GM23338 (cell line): ENCODE measurements around the gene HRK. TPM values are rescaled to one million over a fixed set of nuclear protein-coding genes. Genes with fewer than 3 reads are reported as not detected.

ENCODE experiments used
- CREB1 ChIP-seq: fragments of 250-450 bp; sonication (Bioruptor Pico); IDR thresholded peaks from 2 replicates; pipeline ENCODE4 v1.5.0; 2020; ENCODE audit warnings: low read depth, mild to moderate bottlenecking, moderate library complexity
- EZH2 ChIP-seq: fragments of 200-600 bp; sonication (generic); IDR thresholded peaks from one replicate; pipeline ENCODE4 v1.8.0; 2017; ENCODE audit warnings: antibody characterized with exemption, mild to moderate bottlenecking, low read depth; ENCODE audit not compliant: unreplicated experiment
- EZH2phosphoT487 ChIP-seq: fragments of 200-600 bp; sonication (generic); IDR thresholded peaks from one replicate; pipeline ENCODE4 v1.8.1; 2018; ENCODE audit warnings: antibody characterized with exemption; ENCODE audit not compliant: unreplicated experiment
- STAT1 ChIP-seq: IDR thresholded peaks from one replicate; pipeline ENCODE4 v1.6.1; 2016; ENCODE audit warnings: antibody characterized with exemption; ENCODE audit not compliant: unreplicated experiment
- polyA plus RNA-seq: library from polyadenylated mRNA; unstranded; fragments of >200 nt; fragmentation: Nextera tagmentation; extraction: Ambion mirVana; gene quantifications from 2 replicates; pipeline ENCODE4 v1.2.1, GENCODE V29; 2016
- total RNA-seq: library from RNA; depleted of rRNA; stranded (reverse); fragments of >200 nt; shearing (Covaris generic); gene quantifications from 2 replicates; pipeline ENCODE4 v1.2.3, GENCODE V29; 2014
- TF ChIP-seq, protein P1 (sequence below): fragments of 250-450 bp; sonication (Bioruptor Pico); IDR thresholded peaks from 2 replicates; pipeline ENCODE4 v1.5.0; 2020; ENCODE audit warnings: mild to moderate bottlenecking, moderate library complexity
- TF ChIP-seq, protein P2 (sequence below), 2 experiments: fragments of 200-600 bp in 1 of 2; sonication (generic) in 1 of 2; conservative IDR thresholded peaks; 2 replicates each; pipeline versions ENCODE4 v1.5.1 to v1.6.1; 2016 to 2017; ENCODE audit warnings: antibody characterized with exemption in 2 of 2, low read depth in 2 of 2, mild to moderate bottlenecking in 2 of 2, moderate library complexity in 1 of 2

The HRK gene
- total and polyA plus RNA-seq, 2 experiments from 2014 or later = 1.7 to 1.9 TPM

DNA sequence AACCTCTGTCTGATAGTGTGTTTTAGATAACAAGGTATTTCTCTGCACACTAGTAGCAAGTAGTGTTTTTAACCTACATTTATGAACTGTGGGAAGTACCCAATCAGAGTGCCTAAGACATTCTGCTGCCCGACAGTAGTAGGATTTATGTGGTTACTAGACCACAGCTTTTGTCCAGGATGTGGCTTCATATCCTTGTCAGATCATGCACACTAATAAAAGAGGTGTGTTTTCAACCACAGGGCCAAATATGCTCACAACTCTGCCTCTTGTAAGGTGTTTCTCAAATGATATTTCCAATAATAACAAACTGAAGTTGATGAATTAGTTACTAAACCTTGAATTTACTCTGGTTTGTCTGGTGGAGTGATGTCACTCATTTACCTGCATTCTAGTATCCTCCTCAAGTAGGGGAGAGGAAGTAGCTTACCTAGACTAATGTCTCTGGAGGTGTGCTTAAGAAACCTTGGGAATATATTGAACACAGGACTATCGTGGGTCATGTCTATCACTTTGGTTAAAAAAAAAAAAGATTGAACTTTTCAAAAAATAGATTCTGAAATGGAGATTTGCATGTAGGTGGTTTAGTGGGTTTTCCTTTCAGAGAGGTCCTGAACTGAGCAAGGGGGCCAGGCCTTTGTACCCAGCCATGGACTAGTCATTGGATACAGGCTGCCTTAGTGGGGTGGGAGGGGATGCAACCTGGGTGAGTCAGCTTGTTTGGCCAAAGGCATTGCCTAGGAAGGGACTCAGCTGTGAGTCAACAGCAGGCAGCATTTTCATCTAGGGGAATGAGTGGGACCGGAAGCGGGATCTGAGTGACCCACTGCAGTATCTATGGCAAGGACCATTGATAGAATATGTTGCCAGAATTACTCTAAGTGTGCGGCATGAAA lies 43.6 kb upstream of the HRK start (continued):
- TF ChIP-seq, protein P1, sequence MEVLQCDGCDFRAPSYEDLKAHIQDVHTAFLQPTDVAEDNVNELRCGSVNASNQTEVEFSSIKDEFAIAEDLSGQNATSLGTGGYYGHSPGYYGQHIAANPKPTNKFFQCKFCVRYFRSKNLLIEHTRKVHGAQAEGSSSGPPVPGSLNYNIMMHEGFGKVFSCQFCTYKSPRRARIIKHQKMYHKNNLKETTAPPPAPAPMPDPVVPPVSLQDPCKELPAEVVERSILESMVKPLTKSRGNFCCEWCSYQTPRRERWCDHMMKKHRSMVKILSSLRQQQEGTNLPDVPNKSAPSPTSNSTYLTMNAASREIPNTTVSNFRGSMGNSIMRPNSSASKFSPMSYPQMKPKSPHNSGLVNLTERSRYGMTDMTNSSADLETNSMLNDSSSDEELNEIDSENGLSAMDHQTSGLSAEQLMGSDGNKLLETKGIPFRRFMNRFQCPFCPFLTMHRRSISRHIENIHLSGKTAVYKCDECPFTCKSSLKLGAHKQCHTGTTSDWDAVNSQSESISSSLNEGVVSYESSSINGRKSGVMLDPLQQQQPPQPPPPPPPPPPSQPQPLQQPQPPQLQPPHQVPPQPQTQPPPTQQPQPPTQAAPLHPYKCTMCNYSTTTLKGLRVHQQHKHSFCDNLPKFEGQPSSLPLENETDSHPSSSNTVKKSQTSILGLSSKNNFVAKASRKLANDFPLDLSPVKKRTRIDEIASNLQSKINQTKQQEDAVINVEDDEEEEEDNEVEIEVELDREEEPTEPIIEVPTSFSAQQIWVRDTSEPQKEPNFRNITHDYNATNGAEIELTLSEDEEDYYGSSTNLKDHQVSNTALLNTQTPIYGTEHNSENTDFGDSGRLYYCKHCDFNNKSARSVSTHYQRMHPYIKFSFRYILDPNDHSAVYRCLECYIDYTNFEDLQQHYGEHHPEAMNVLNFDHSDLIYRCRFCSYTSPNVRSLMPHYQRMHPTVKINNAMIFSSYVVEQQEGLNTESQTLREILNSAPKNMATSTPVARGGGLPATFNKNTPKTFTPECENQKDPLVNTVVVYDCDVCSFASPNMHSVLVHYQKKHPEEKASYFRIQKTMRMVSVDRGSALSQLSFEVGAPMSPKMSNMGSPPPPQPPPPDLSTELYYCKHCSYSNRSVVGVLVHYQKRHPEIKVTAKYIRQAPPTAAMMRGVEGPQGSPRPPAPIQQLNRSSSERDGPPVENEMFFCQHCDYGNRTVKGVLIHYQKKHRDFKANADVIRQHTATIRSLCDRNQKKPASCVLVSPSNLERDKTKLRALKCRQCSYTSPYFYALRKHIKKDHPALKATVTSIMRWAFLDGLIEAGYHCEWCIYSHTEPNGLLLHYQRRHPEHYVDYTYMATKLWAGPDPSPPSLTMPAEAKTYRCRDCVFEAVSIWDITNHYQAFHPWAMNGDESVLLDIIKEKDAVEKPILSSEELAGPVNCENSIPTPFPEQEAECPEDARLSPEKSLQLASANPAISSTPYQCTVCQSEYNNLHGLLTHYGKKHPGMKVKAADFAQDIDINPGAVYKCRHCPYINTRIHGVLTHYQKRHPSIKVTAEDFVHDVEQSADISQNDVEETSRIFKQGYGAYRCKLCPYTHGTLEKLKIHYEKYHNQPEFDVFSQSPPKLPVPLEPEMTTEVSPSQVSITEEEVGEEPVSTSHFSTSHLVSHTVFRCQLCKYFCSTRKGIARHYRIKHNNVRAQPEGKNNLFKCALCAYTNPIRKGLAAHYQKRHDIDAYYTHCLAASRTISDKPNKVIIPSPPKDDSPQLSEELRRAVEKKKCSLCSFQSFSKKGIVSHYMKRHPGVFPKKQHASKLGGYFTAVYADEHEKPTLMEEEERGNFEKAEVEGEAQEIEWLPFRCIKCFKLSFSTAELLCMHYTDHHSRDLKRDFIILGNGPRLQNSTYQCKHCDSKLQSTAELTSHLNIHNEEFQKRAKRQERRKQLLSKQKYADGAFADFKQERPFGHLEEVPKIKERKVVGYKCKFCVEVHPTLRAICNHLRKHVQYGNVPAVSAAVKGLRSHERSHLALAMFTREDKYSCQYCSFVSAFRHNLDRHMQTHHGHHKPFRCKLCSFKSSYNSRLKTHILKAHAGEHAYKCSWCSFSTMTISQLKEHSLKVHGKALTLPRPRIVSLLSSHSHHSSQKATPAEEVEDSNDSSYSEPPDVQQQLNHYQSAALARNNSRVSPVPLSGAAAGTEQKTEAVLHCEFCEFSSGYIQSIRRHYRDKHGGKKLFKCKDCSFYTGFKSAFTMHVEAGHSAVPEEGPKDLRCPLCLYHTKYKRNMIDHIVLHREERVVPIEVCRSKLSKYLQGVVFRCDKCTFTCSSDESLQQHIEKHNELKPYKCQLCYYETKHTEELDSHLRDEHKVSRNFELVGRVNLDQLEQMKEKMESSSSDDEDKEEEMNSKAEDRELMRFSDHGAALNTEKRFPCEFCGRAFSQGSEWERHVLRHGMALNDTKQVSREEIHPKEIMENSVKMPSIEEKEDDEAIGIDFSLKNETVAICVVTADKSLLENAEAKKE (CRISPR knock-in tag) = no peak
- no peak for TF ChIP-seq EZH2phosphoT487
- TF ChIP-seq, protein P2, sequence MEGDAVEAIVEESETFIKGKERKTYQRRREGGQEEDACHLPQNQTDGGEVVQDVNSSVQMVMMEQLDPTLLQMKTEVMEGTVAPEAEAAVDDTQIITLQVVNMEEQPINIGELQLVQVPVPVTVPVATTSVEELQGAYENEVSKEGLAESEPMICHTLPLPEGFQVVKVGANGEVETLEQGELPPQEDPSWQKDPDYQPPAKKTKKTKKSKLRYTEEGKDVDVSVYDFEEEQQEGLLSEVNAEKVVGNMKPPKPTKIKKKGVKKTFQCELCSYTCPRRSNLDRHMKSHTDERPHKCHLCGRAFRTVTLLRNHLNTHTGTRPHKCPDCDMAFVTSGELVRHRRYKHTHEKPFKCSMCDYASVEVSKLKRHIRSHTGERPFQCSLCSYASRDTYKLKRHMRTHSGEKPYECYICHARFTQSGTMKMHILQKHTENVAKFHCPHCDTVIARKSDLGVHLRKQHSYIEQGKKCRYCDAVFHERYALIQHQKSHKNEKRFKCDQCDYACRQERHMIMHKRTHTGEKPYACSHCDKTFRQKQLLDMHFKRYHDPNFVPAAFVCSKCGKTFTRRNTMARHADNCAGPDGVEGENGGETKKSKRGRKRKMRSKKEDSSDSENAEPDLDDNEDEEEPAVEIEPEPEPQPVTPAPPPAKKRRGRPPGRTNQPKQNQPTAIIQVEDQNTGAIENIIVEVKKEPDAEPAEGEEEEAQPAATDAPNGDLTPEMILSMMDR (conservative IDR thresholded peaks at IDR 0.05; ENCODE audit: low read depth in 2 of 2) = no peak
- TF ChIP-seq CREB1 = no peak
- no peak for TF ChIP-seq STAT1
- no peak for TF ChIP-seq EZH2
